Endothelial cell (in vitro differentiated cells): ENCODE results near the gene TMEM106C. TPM values are rescaled to one million over a fixed set of nuclear protein-coding genes. Genes with fewer than 3 reads are reported as not detected.

Source experiments
- DNase-seq: peaks from one replicate; pipeline ENCODE4 v3.0.0; 2021; ENCODE audit warnings: low spot score
- H3K27ac Mint-ChIP-seq: one replicate; pipeline ENCODE4 v1.8.0; 2021; ENCODE audit warnings: mixed read lengths, inconsistent platforms; ENCODE audit not compliant: unreplicated experiment
- H3K27me3 Mint-ChIP-seq: one replicate; pipeline ENCODE4 v1.8.0; 2021; ENCODE audit warnings: mild to moderate bottlenecking, moderate library complexity, mixed read lengths, inconsistent platforms; ENCODE audit not compliant: unreplicated experiment
- H3K36me3 Mint-ChIP-seq: one replicate; pipeline ENCODE4 v1.8.0; 2021; ENCODE audit warnings: mild to moderate bottlenecking, low read depth, mixed read lengths, inconsistent platforms; ENCODE audit not compliant: unreplicated experiment
- H3K4me1 Mint-ChIP-seq: one replicate; pipeline ENCODE4 v1.8.0; 2021; ENCODE audit warnings: mild to moderate bottlenecking, mixed read lengths, inconsistent platforms; ENCODE audit not compliant: unreplicated experiment
- H3K4me3 Mint-ChIP-seq: one replicate; pipeline ENCODE4 v1.8.0; 2021; ENCODE audit warnings: mild to moderate bottlenecking, mixed read lengths, inconsistent platforms; ENCODE audit not compliant: unreplicated experiment
- H3K9me3 Mint-ChIP-seq: one replicate; pipeline ENCODE4 v1.8.0; 2021; ENCODE audit warnings: mixed read lengths, inconsistent platforms; ENCODE audit not compliant: unreplicated experiment
- CTCF ChIP-seq: fragments of 200-600 bp; sonication (generic); IDR thresholded peaks from one replicate; pipeline ENCODE4 v1.5.0; 2021; ENCODE audit warnings: antibody characterized with exemption; ENCODE audit not compliant: unreplicated experiment
- total RNA-seq: library from RNA; stranded (reverse); fragmentation: NEBNext Ultra II Directional; extraction: Animal tissue kit (Norgen Biotek cat#: 25700); gene quantifications from one replicate; pipeline ENCODE4 v1.2.1, GENCODE V29; 2021; ENCODE audit not compliant: unreplicated experiment

Gene TMEM106C
- total RNA-seq, 1 donor from 2014 or later, result 41.0 TPM

- Mint-ChIP-seq H3K4me1 (peaks cover 13% of the 10 kb centered on the region), H3K27me3 (peaks cover 21% of the 10 kb centered on the region), H3K9me3 (no peaks in the 10 kb centered on the region), H3K36me3 (no peaks in the 10 kb centered on the region), H3K4me3 (peak overlapping the region; percentile 73), H3K27ac (no peak overlapping the region)
- TF ChIP-seq CTCF, result no peak
- no peak for DNase-seq
These were observed 25.6 kb downstream of the TMEM106C start for GRCh38 chr12:47989023-47989417.

GRCh38 chr12:47989666-47990065 lies 26.3 kb downstream of the TMEM106C start:
- H3K4me1 Mint-ChIP-seq, result peaks cover 13% of the 10 kb centered on the region
- H3K27me3 Mint-ChIP-seq, result peaks cover 20% of the 10 kb centered on the region

GRCh38 chr12:47990351-47991105 lies 27.1 kb downstream of the TMEM106C start:
- no peak for TF ChIP-seq CTCF
- Mint-ChIP-seq H3K4me3 (no peak overlapping the region), H3K27me3 (peaks cover 17% of the 10 kb centered on the region), H3K27ac (no peak overlapping the region), H3K9me3 (no peaks in the 10 kb centered on the region), H3K36me3 (no peaks in the 10 kb centered on the region), H3K4me1 (peaks cover 13% of the 10 kb centered on the region)
- DNase-seq, result no peak

More at GRCh38 chr12:47989666-47990065, 26.3 kb downstream of the TMEM106C start:
- Mint-ChIP-seq H3K4me3 (no peak overlapping the region), H3K27ac (no peak overlapping the region), H3K9me3 (no peaks in the 10 kb centered on the region), H3K36me3 (no peaks in the 10 kb centered on the region)
- TF ChIP-seq CTCF, result no peak
- no peak for DNase-seq

- no peak for DNase-seq
- peaks cover 20% of the 10 kb centered on the region for H3K27me3 Mint-ChIP-seq
- H3K9me3 Mint-ChIP-seq, result no peaks in the 10 kb centered on the region
- no peak overlapping the region for H3K4me3 Mint-ChIP-seq
- H3K4me1 Mint-ChIP-seq, result peaks cover 13% of the 10 kb centered on the region
- no peaks in the 10 kb centered on the region for H3K36me3 Mint-ChIP-seq
- no peak overlapping the region for H3K27ac Mint-ChIP-seq
- TF ChIP-seq CTCF, result no peak
These were observed 28.0 kb downstream of the TMEM106C start for GRCh38 chr12:47991106-47992061.
